GM12801 (cell line): ENCODE measurements around the gene G6PC3.

Experiments
- TF ChIP-seq, protein P1 (sequence below): IDR thresholded peaks from one replicate; pipeline ENCODE4 v1.5.1; 2011; ENCODE audit warnings: control low read depth; ENCODE audit not compliant: insufficient read length; ENCODE audit errors: extremely low read depth

Gene G6PC3

DNA sequence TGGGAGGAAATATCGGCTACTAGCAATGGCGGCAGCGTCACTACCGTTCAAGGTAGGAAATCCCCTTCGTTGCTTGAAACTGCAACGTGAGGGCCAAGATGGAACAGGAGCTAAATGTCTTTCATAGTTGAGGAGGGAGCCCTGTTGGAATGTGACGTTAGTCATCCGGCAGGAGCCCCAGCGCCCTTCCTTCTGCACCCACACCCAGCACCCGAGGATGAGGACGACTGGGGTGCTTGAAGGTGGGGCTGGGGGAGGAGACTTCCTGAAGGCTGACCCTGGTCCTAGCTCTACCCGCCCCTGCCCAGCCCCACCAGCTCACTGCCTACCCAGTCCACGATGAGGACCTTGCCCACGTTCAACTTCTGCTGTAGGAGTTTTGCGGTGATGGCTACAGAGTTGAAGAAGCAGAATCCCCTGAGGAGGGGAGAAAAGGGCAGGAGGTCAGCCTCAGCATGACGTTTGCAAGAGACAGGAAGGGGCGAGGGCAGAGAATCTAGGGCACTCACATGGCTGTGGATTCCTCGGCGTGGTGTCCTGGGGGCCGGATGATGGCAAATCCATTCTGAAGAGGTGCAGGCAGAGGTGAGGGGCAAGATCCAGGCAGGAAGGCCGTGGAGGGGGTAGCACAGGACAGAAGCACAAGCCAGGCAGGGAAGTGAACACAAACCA lies 11.9 kb downstream of the G6PC3 start:
- TF ChIP-seq, protein P1, sequence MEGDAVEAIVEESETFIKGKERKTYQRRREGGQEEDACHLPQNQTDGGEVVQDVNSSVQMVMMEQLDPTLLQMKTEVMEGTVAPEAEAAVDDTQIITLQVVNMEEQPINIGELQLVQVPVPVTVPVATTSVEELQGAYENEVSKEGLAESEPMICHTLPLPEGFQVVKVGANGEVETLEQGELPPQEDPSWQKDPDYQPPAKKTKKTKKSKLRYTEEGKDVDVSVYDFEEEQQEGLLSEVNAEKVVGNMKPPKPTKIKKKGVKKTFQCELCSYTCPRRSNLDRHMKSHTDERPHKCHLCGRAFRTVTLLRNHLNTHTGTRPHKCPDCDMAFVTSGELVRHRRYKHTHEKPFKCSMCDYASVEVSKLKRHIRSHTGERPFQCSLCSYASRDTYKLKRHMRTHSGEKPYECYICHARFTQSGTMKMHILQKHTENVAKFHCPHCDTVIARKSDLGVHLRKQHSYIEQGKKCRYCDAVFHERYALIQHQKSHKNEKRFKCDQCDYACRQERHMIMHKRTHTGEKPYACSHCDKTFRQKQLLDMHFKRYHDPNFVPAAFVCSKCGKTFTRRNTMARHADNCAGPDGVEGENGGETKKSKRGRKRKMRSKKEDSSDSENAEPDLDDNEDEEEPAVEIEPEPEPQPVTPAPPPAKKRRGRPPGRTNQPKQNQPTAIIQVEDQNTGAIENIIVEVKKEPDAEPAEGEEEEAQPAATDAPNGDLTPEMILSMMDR: no peak

GRCh38 chr17:44083250-44083849 lies 12.8 kb downstream of the G6PC3 start:
- TF ChIP-seq, protein P1: no peak

GRCh38 chr17:44084131-44084538 lies 13.6 kb downstream of the G6PC3 start:
- TF ChIP-seq, protein P1: no peak

- TF ChIP-seq, protein P1: no peak
Measured at GRCh38 chr17:44084921-44085320, 14.4 kb downstream of the G6PC3 start.

DNA sequence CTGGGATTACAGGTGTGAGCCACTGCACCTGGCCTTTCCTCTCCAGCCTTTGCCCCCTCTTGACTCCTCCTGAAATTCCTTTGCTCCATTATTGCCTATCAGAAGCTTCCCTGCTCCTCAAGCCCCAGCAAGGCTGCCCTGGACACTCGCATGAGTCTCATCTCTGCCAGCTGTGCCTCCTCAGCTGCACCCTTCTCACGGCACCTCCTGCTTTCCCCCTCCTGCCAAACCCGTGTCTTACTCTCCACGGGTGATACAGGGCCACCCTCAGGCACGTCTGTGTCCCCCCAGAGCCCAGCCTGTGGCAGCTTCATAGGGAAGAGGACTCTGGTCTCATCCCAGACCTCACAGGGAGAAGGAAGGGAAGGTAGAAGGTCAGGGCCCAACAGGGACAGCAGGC lies 15.4 kb downstream of the G6PC3 start:
- TF ChIP-seq, protein P1: no peak

DNA sequence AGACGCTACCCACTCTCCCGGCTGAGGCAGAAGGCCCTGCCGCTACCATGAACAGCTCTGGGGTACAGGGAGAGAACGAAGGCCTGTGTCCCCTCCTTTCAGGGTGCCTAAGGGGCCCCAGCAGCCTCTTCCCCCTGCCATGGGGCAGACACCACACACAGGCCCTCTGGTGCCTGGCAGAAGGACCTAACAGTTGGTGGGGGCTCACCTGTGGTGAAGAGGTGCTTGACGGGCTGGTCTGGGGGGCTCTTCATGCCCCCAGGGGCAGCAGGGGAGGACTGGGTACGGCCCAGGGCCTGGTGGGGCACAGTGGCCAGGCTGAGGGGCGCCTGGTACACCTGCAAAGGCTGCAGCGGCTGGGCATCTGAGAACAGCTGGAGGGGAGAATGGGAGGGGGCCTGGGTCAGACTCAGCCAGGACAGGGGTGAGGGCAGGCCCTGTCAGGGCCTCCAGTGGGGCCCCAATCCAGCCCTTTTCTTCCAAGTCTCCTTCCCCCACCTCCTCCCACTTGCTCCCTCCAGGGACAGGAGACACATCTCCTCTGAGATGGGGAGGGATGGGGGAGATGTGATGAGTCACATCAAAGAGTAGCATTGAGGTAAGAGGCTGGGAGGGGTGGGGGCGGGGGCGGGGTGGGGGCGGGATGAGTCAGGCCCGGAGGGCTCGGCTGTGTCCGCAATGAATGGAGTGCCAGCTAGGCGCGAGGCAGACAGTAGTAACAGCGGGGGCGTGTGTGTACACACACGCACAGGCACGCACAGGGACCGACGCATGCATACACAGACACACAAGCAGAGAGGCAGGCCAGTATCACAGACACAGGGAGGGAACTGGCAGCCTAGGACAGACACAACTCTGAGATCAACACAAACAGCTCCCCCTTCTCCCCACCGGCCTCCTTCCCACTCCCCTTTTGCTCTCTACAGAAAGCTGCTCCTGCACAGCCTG lies 16.1 kb downstream of the G6PC3 start:
- TF ChIP-seq, protein P1: no peak

DNA sequence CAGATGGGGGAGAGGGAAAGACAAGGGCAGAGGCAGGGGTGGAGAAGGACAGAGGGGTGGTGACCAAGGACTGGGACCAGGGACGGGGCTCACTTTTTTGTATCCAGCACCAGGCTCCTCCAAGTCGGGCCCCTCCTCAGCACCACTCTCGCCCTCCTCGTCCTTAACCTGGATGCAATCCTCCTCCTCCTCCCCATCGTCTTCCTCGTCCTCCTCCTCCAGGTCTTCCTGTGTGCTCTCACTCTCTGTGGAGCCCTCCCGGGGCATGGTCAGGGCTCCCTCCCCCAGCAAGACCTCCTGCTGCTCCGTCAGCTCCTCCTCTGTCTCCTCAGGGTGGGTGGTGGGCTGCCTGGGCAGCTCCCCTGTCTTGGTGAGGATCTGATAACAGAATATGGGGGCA lies 16.8 kb downstream of the G6PC3 start:
- TF ChIP-seq, protein P1: no peak
